Peyer's patch (tissue), 4 donors: ENCODE measurements around the gene BACH2. TPM values are rescaled to one million over a fixed set of nuclear protein-coding genes. Genes with fewer than 3 reads are reported as not detected.
"Not testable (repeated sequence)": the region's sequence is repeated elsewhere in the genome, so short reads cannot be mapped to it uniquely, and the experiment has no call there.

Experiments
- DNase-seq, 3 donors: peaks; one replicate each; pipeline ENCODE4 v3.0.0-alpha.2; 2017 to 2019
- H3K27ac ChIP-seq, 4 donors: fragments of 200-600 bp; sonication (generic); one replicate each; pipeline ENCODE4 v1.5.1; 2016 to 2019
- H3K27me3 ChIP-seq, 2 donors: fragments of 200-600 bp; sonication (generic); one replicate each; pipeline ENCODE4 v1.5.1; 2019
- H3K36me3 ChIP-seq, 3 donors: fragments of 200-600 bp; sonication (generic); one replicate each; pipeline ENCODE4 v1.5.1; 2016 to 2019
- H3K4me1 ChIP-seq, 4 donors: fragments of 200-600 bp; sonication (generic); one replicate each; pipeline ENCODE4 v1.5.1; 2016 to 2019
- H3K4me3 ChIP-seq, 4 donors: fragments of 200-600 bp; sonication (generic); 1 replicate in 3 of 4; 2 replicates in 1 of 4; pipeline ENCODE4 v1.5.1; 2016 to 2019; ENCODE audit warnings: mild to moderate bottlenecking in 1 of 4
- H3K9me3 ChIP-seq, 4 donors: fragments of 200-600 bp; sonication (generic); one replicate each; pipeline ENCODE4 v1.5.1; 2016 to 2019; ENCODE audit warnings: mild to moderate bottlenecking in 1 of 4
- POLR2A ChIP-seq, 2 donors: fragments of 450-650 bp; IDR thresholded peaks; one replicate each; pipeline ENCODE4 v1.5.1; 2017; ENCODE audit warnings: antibody characterized with exemption in 2 of 2, mild to moderate bottlenecking in 2 of 2, moderate library complexity in 2 of 2
- total RNA-seq, 4 donors: library from RNA; depleted of rRNA; stranded (reverse); fragments of >200 nt; gene quantifications; one replicate each; pipeline ENCODE4 v1.1.0, GENCODE V29; 2016
- TF ChIP-seq, protein P1 (sequence below), 6 experiments: fragments of 450-650 bp in 4 of 6; fragments of 200-600 bp in 2 of 6; sonication (generic) in 1 of 6; IDR thresholded peaks; one replicate each; pipeline ENCODE4 v1.5.1; 2017 to 2019; ENCODE audit warnings: antibody characterized with exemption in 6 of 6, mild to moderate bottlenecking in 3 of 6, moderate library complexity in 1 of 6

Gene BACH2
- total RNA-seq, 4 donors from 2014 or later = 0.18 to 26.4 (median 8.2) TPM

DNA sequence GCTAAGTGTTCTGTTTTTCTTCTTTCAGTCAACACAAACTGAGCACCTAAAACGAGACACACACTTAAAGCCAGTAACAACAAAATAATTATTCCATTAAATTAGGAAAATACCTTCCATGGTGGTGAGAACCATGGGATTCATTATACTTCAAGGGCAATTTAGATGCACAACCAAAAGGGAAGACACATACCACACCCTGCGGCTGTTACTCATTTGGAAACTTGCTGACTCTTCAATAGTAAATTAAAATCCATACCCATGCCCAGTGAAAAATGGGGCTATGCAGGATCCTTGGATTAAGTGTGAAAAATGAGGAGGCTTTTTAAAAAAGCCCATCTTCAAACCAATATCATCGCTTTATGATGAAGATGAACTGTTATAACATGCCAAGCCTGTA, 259.7 kb downstream of the BACH2 start:
- no peaks in the 10 kb centered on the region for H3K36me3 ChIP-seq
- no peaks in the 10 kb centered on the region for H3K9me3 ChIP-seq
- no peak overlapping the region for H3K4me3 ChIP-seq
- H3K4me1 ChIP-seq = no peaks in the 10 kb centered on the region
- no peaks in the 10 kb centered on the region for H3K27me3 ChIP-seq
- DNase-seq = no peak
- H3K27ac ChIP-seq = no peak overlapping the region
- TF ChIP-seq POLR2A (IDR thresholded peaks at IDR 0.05) = no peak
- TF ChIP-seq, protein P1, sequence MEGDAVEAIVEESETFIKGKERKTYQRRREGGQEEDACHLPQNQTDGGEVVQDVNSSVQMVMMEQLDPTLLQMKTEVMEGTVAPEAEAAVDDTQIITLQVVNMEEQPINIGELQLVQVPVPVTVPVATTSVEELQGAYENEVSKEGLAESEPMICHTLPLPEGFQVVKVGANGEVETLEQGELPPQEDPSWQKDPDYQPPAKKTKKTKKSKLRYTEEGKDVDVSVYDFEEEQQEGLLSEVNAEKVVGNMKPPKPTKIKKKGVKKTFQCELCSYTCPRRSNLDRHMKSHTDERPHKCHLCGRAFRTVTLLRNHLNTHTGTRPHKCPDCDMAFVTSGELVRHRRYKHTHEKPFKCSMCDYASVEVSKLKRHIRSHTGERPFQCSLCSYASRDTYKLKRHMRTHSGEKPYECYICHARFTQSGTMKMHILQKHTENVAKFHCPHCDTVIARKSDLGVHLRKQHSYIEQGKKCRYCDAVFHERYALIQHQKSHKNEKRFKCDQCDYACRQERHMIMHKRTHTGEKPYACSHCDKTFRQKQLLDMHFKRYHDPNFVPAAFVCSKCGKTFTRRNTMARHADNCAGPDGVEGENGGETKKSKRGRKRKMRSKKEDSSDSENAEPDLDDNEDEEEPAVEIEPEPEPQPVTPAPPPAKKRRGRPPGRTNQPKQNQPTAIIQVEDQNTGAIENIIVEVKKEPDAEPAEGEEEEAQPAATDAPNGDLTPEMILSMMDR (IDR thresholded peaks at IDR 0.05) = no peak

DNA sequence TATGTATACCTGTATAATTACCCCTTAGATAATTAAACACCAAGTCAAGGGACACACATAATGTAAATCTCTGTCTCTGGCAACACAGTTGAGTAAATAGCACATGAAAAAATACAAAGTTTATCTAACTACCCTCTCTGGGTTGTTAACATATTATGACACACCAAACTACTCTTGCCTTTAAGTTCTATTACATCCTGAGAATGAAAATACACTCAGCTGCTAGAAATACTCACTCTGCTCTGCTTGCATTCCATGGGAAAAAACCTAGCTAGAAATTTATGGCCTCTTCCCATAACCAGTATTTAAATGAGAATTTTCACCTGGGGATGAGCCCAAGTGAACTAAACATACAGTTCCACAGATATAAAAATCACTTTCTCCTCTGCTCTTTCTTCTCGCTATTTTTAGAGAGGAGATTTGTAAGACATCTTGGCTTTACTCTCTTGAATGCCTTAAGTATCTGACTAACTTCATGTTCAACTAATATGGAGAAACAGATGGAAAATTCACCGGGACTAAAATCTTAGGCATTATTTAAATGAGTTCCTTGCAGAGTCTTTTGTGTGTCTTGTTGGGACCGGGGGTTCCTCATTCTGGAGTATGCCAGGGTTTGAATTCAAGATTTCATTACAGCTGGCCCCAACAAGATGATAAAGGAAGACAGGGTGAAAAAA, 261.5 kb downstream of the BACH2 start:
- Histone ChIP-seq H3K4me3 (no peak overlapping the region), H3K36me3 (no peaks in the 10 kb centered on the region), H3K27me3 (no peaks in the 10 kb centered on the region), H3K4me1 (no peaks in the 10 kb centered on the region), H3K9me3 (no peaks in the 10 kb centered on the region), H3K27ac (no peak overlapping the region)
- TF ChIP-seq POLR2A (IDR thresholded peaks at IDR 0.05) = no peak
- TF ChIP-seq, protein P1 (IDR thresholded peaks at IDR 0.05) = no peak
- no peak for DNase-seq

DNA sequence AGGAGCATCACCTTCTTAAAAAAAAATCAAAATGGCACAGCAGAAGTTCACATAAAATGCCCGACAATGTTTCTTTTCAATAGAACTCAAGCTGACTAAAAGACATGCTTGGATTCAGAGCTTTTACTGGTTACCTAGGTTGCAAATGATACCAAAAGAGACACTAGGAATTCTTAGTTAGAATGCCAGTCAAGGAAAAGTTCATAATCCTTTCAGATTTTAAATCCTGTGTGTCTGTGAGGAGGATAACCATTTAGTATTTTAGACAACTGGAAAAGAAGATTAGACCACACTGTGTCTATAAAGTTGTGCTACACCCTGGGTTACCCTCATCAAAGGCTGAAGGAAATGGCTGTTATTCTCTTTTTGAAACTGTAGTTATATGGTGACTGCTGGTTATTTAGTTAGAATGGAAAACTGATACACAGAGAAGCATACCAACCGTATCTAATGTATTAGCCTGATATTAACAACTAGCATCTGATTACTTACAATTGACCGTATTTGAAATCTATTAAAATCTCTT, 262.8 kb downstream of the BACH2 start:
- Histone ChIP-seq H3K9me3 (no peaks in the 10 kb centered on the region), H3K27ac (no peak overlapping the region), H3K36me3 (no peaks in the 10 kb centered on the region), H3K27me3 (no peaks in the 10 kb centered on the region), H3K4me1 (no peaks in the 10 kb centered on the region), H3K4me3 (no peak overlapping the region)
- TF ChIP-seq POLR2A (IDR thresholded peaks at IDR 0.05) = no peak
- TF ChIP-seq, protein P1 (IDR thresholded peaks at IDR 0.05) = no peak
- no peak for DNase-seq

DNA sequence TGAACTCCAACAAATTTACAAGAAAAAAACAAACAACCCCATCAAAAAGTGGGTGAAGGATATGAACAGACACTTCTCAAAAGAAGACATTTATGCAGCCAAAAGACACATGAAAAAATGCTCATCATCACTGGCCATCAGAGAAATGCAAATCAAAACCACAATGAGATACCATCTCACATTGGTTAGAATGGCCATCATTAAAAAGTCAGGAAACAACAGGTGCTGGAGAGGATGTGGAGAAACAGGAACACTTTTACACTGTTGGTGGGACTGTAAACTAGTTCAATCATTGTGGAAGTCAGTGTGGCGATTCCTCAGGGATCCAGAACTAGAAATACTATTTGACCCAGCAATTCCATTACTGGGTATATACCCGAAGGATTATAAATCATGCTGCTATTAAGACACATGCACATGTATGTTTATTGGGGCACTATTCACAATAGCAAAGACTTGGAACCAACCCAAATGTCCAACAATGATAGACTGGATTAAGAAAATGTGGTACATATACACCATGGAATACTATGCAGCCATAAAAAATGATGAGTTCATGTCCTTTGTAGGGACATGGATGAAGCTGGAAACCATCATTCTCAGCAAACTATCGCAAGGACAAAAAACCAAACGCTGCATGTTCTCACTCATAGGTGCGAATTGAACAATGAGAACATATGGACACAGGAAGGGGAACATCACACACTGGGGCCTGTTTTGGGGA, 264.0 kb downstream of the BACH2 start:
- not testable (repeated sequence) for H3K36me3 ChIP-seq, H3K4me3 ChIP-seq, H3K4me1 ChIP-seq

DNA sequence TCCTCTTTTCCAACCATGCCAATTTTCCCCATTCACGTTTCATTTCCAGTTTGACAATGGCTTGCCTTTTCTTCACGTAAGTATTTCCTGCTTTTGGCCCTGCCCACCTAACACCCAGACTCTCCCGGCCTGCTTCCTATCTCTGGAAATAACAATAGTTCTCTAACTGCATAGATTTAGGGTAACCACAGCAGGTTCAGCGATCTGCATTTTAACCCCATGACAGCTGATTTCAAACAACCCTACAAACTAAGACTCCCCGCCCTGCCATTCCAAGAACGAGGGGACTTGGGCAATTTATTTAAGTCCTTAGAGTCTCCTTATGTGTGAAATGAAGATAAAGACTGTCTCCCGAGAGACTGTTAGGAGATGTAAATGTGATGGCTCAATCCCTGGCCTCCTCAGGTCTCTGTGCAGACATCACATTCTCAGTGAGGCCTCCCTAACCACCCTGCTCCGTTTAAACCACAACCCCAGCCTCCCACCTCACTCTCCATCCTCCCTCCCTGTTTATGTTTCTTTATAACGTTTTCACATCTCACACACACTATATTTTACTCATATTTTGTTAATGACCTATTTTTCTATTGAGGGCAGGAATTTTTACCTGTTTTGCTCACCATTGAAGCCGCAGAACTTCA, 267.5 kb downstream of the BACH2 start:
- no peaks in the 10 kb centered on the region for H3K4me1 ChIP-seq

More for the DNA sequence above, 264.0 kb downstream of the BACH2 start:
- not testable (repeated sequence) for DNase-seq, H3K27ac ChIP-seq, H3K27me3 ChIP-seq, H3K9me3 ChIP-seq

More for the DNA sequence above, 267.5 kb downstream of the BACH2 start:
- no peak for TF ChIP-seq POLR2A (IDR thresholded peaks at IDR 0.05)
- TF ChIP-seq, protein P1 (IDR thresholded peaks at IDR 0.05) = no peak
- Histone ChIP-seq H3K36me3 (no peaks in the 10 kb centered on the region), H3K9me3 (no peaks in the 10 kb centered on the region), H3K27ac (no peak overlapping the region), H3K27me3 (no peaks in the 10 kb centered on the region), H3K4me3 (no peak overlapping the region)
- DNase-seq = no peak
